CD4-positive, alpha-beta T cell treated with Interleukin-4 for 4 hours (primary cell): ENCODE measurements around the gene SMIM1.

ENCODE experiments used
- DNase-seq: peaks from one replicate; pipeline ENCODE4 v3.0.0-alpha.2; 2020

Gene SMIM1, protein sequence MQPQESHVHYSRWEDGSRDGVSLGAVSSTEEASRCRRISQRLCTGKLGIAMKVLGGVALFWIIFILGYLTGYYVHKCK

DNA sequence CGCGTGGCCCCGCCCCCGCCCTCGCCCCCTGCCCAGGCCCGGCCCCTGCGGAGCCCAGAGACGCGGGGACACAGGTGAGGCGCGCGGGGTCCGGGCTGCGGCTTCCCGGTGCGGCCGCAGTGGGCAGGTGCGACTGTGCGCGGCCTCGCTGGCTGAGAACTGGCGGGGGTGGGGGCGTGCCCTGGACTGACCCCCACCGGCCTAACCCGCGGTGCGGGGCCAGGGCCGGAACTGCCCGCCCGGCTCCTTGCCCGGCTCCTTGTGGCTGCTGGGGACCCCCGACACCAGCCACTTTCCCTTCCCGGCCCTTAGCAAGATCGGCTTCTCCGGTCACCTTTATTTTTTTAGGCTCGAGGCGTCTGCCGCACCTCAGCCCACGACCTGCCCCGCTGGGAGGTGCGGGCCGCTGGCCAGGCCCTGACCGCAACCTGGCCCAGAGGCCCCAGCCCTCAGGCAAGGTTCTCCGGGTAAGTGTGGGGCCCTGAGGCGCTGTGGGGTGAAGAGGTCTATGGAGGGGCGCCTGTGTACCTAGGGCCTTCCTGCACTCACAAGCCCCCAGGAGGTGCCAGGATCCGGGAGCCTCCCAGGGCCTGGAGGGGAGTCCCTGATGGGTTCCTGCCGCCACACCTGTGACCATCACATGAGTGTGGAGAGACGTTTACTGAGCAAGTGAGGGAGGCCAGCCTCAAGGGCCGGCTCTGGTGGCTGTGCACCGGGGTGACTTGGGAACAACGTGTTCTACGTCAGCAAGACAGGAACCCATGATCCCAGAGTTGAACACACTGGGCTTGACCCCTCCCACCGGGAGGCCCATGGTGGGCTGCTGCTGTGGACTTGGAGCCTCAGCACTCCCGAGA, at the start of gene SMIM1:
Gene SMIM1, plus strand, starts transcription at position 35 of the 857 bp plus-strand sequence. CDS start 2,625 bp downstream, outside the sequence.
- DNase-seq, result no peak

- no peak for DNase-seq
Measured at GRCh38 chr1:3722846-3723245, 49.7 kb upstream of the SMIM1 start.

GRCh38 chr1:3724416-3725030, 48.0 kb upstream of the SMIM1 start:
- DNase-seq, result peak; percentile 58

- no peak for DNase-seq
Measured at GRCh38 chr1:3725366-3725765, 47.2 kb upstream of the SMIM1 start.

DNA sequence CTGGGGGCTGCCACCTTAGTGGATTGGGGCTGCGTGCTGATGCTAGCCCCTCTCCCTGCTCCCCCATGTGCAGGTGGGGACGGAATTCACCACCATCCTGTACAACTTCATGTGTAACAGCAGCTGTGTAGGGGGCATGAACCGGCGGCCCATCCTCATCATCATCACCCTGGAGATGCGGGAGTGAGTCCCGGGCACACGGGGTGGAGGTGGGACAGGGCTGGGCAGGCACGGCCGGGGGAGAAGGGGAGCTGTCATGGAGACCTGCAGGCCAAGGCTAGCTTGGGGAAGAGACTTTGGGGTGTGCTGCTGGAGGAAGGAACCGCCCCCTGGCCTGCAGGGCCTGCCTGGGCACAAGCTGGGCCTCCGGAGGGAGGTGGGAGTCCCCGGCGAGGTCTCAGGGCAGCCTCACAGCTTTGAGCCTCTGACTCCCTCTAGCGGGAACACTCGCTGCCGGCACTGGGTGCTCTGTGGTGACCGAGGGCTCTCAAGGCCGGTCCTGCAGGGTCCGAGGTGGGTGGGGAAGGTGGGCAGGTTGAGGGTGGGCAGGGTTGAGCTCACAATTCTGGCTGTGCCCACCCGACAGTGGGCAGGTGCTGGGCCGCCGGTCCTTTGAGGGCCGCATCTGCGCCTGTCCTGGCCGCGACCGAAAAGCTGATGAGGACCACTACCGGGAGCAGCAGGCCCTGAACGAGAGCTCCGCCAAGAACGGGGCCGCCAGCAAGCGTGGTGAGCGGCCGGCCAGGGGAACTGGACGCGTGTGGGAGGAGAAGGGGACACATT, 45.3 kb upstream of the SMIM1 start:
- no peak for DNase-seq

DNA sequence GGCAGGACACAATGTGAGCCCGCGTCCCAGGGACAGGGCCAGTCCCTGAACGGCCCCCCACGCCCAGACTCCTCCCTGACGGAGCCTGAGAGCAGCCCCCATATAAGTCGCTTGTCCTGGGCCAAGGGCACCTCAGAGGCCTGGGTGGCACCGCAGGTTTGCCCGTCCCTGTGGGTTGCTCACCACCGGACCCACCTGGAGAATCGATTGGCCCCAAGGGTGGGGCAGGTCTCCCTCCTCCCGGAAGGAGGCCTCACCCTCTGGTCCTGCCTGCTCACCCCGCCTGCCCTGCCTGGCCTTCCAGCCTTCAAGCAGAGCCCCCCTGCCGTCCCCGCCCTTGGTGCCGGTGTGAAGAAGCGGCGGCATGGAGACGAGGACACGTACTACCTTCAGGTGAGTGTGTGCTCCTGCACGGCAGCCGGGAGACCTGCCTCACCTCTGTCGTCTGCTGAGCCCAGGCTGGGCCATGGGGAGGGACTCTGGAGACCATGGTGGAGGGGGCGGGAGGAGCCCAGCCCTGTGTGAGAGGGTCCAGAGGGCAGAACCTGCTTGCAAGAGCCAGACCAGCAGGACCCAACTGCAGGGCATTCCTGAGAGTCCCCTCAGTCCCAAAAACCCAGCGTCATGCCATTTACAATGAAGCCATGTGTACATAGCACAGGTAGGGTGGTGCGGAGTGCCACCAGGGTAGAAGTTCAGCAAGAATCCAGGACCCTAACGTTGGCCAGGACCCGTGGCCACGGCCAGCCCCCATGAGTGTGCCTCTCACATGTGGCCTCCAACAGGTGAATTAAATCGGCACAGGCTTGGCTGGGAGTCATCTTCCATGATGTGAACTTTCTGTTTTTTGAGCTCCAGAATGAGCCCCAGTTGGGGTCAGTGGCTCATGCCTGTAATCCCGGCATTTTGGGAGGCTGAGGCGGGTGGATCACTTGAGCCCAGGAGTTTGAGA, 44.4 kb upstream of the SMIM1 start:
- DNase-seq, result no peak

DNA sequence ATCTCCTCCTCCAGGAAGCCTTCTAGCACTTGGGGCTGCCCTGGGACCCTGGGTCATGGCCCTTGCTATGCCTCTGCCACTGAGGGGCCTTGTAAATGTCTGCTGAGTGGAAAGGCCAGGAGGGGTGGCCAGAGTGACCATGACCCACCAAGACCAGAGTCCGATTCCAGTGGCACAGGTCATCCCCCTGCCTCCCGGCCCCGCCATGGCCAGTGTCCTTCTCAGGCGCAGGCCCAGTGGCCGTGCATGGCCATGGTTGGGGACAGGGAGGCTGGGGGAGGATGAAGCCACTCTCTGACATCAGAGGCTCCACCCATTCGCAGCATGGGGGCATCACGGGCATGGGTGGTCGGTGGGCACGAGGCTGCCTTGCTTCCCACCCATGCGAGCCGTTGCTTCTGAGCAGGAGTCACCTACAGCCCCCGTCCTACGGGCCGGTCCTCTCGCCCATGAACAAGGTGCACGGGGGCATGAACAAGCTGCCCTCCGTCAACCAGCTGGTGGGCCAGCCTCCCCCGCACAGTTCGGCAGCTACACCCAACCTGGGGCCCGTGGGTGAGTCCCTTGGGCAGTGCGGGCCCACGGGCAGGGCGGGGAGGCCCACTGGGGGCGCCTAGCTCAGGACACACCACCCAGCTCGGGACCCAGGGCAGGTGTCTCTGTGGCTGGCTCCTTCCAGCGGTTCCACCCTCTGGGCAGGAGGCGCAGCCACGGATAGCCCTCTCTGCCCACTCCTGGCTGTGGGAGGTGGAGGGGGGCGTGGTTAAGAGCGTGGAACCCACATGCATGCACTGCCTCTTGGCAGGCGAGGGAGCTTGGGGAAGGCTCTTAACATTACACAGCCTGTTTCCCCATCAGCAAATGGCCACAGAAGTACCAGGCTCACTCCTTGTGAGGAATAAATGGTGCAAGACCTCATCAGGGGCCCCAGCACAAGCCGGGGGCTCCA, 42.7 kb upstream of the SMIM1 start:
- DNase-seq, result no peak

- DNase-seq, result no peak
Measured at GRCh38 chr1:3730543-3731247, 41.9 kb upstream of the SMIM1 start.

GRCh38 chr1:3731583-3732433, 40.7 kb upstream of the SMIM1 start:
- DNase-seq, result no peak

GRCh38 chr1:3732434-3733093, 40.0 kb upstream of the SMIM1 start:
- DNase-seq, result no peak

GRCh38 chr1:3733094-3733882, 39.3 kb upstream of the SMIM1 start:
- no peak for DNase-seq

DNA sequence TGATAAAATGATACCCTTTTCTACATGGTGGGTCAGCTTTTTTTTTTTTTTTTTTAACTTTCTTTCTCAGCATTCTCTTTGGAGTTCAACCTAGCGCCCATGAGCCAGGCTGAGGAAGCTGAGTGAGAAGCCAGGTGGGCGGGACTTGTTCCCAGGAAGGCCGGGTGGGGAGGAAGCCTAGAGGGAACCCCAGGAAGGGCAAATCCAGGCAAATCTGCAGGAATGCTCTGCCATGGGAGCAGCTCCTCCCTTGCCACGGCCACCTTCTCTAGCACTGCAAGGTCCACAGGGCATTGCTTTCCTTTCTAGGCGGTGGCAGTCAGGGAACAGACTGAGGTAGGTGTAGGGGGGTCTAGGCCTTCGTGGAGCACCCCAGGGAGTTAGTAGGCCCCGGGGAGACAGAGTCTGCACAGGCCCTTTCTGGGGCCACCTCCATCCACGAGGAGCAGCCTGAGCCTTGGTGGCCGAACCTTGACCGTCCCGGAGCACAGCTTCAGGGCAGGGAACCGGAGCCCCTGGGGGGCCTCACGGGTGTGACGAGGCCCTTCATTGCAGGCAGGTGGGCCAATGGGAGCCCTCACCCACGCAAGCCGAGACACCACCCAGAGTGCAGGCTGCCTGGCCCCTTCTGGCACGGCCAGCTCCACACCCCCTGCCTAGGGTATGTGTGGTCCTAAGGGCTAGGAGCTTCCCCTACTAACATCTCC, 38.5 kb upstream of the SMIM1 start:
- no peak for DNase-seq

- DNase-seq, result no peak
Measured at GRCh38 chr1:3734602-3735001, 37.9 kb upstream of the SMIM1 start.

DNA sequence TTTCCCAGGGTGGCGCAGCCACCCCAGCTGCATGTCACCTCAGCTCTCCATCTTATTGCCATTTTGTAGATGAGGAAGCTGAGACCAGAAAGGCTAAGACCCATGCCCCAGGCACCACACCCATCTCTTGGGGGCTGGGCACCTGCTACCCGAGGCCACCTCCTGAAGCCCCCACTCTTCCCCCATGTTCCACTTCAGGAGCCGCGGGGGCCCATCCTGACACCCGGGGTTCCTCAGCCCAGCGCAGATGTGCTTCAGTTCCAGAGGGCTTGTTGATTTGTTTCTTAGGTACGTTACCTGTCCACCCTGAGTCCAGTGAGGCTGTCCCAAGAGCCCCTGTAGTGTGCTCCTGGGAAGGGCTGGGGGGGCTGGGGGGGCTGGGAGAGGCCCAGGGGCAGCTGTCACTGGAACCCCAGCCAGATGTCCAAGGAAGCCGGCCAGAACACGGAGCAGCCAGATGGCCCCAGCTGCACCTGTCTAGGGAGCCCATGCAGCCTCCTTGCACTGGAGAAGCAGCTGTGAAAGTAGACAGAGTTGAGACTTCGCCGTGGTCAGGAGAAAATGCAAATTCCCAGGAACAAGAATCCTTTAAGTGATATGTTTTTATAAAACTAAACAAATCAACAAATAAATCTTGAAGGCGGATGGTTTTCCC, 37.4 kb upstream of the SMIM1 start:
- no peak for DNase-seq

GRCh38 chr1:3735688-3736087, 36.9 kb upstream of the SMIM1 start:
- no peak for DNase-seq

GRCh38 chr1:3736131-3736561, 36.4 kb upstream of the SMIM1 start:
- no peak for DNase-seq

DNA sequence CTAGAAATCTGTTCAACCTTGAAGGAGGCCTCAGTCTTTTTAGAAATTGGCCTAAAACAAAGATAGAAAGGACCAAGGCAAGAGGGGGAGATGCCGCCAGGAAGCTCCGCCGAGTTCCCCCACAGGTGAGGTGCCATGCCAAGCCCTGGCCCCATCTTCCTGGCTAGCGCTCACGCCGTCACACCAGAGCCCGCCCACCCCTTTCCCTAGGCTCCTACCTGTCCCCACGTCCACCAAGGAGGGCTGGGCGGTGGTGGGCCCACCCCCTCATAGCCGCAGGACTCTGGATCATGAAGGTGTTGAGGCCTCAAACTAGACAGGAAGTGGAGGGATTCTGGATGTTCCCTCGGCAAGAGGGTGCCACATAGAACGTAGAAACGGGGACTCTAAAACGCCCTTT, 35.8 kb upstream of the SMIM1 start:
- DNase-seq, result no peak
